Stimulated activated CD8-positive, alpha-beta memory T cell treated with anti-CD3 and anti-CD28 coated beads, Interleukin-4, amount 100 ng/mL, for 24 hours (primary cell): Measurements from ENCODE around the gene ACTR3C.

Experiments used
- DNase-seq: peaks from one replicate; pipeline ENCODE4 v3.0.0-alpha.2; 2020; ENCODE audit warnings: low read depth

Gene ACTR3C

DNA sequence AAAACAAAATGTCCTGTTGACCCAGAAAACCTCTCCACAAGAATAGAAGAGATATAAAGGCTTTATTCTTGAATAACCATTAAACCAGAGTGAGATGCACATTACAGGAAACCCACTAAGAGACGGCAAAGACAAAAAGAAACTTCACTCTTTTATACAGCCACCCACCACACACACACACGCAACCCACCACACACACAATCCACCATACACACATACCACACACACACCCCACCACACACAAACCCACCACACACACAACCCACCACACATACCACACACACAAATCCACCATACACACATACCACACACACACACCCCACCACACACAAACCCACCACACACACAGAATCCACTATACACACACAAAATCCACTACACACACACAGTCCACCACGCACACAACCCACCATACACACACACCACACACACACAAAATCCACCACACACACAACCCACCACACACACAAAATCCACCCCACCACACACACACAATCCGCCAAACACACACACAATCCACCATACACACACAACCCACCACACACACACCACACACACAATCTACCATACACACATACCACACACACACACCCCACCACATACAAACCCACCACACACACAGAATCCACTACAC, 35.8 kb upstream of the ACTR3C start:
- DNase-seq: no peak

DNA sequence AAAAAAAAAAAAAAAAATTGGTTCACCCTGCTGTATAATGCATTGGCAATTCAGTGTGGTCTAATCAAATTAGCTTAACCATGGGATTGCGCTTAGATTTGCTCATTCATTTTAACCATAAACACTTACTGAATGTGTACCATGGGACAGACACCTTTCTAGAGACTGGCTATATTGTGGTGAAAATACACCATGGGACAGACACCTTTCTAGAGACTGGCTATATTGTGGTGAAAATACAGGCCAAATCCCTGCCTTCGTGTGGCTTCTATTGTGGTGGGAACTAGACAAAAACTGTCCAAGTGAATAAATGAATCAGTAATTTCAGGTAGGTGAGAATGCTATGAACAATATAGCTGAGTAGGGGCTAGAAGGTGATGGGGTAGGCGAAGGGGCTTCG, 35.1 kb upstream of the ACTR3C start:
- DNase-seq: no peak

DNA sequence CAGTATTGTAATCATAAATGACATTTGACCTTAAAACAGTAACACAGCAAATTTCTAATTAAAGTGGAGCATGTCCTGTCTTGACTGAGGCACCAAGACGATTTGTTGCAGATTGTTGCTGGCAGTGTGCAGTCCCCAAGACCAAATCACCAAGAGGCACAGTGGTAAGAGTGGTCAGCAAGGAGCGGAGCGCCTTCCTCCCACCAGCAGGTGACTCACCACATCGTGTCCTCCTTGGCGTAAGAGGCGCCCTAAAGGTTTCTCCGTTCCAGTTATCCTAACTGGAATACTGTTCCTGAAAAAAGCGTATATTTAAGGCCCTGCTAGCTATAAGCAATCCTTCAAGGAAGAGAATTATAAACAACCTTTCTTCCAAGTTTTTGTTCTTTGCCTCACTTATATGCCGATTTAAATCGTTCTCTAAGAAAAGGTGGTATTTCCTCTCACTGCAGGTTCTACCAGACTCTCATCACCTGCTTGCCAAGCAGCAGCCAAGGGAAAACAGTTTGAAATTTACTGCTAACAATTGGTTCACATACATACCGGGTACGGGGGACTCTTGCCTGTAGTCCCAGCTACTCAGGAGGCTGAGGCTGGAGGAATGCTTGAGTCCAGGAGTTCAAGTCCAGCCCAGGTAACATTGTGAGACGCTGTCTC, 34.6 kb upstream of the ACTR3C start:
- no peak for DNase-seq

DNA sequence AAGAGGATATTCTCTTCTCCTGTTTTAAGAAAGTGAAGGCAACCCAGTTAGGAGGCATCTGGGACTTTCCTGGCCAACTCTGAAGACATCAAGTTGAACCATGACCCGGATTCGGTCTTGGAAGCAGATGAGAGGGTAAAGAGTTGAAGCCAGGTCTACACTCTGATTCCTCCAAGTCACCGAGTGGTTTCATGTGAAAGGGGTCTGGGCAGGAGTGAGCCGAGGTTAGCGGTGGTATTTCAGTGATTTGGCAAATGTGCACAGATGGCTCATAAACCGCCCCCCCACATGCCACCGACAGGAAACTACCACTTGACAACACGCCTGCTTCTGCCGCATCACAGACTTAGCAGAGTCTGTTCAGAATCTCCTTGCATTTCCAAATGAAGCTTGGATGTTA, 33.9 kb upstream of the ACTR3C start:
- DNase-seq: peak; percentile 46

- DNase-seq: no peak
Measured at GRCh38 chr7:150356265-150356897, 33.0 kb upstream of the ACTR3C start.

- DNase-seq: no peak
Measured at GRCh38 chr7:150355666-150356059, 32.3 kb upstream of the ACTR3C start.

DNA sequence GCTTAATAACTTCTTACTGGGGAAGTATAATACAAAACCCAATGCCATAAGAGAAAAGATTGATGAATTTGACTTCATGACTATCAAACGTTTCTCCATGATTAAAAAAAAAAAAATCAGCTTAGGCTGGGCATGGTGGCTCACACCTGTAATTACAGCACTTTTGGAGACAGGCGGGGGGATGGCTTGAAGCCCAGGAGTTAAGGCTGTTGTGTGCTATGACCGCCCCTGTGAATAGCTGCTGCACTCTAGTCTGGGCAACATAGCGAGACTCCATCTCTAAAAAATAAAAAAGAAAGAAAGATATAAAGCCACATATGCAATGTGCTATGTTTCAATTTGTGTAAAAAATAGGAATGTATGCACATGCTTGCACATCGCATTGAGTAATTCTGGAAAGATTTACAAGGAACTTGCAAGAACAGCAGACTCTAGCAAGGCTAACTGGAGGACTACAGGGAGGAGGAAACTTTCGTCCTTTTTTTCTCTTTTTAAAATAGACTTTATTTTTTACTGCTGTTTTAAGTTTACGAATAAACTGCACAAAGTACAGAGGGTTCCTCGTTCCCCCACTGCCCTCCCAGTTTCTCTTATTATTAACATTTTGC, 28.3 kb upstream of the ACTR3C start:
- no peak for DNase-seq

GRCh38 chr7:150346922-150347321, 23.6 kb upstream of the ACTR3C start:
- no peak for DNase-seq

- no peak for DNase-seq
Measured at GRCh38 chr7:150345012-150345411, 21.7 kb upstream of the ACTR3C start.

GRCh38 chr7:150344299-150344698, 21.0 kb upstream of the ACTR3C start:
- DNase-seq: no peak

- DNase-seq: no peak
Measured at GRCh38 chr7:150343225-150343624, 19.9 kb upstream of the ACTR3C start.

GRCh38 chr7:150342121-150342408, 18.7 kb upstream of the ACTR3C start:
- DNase-seq: no peak

DNA sequence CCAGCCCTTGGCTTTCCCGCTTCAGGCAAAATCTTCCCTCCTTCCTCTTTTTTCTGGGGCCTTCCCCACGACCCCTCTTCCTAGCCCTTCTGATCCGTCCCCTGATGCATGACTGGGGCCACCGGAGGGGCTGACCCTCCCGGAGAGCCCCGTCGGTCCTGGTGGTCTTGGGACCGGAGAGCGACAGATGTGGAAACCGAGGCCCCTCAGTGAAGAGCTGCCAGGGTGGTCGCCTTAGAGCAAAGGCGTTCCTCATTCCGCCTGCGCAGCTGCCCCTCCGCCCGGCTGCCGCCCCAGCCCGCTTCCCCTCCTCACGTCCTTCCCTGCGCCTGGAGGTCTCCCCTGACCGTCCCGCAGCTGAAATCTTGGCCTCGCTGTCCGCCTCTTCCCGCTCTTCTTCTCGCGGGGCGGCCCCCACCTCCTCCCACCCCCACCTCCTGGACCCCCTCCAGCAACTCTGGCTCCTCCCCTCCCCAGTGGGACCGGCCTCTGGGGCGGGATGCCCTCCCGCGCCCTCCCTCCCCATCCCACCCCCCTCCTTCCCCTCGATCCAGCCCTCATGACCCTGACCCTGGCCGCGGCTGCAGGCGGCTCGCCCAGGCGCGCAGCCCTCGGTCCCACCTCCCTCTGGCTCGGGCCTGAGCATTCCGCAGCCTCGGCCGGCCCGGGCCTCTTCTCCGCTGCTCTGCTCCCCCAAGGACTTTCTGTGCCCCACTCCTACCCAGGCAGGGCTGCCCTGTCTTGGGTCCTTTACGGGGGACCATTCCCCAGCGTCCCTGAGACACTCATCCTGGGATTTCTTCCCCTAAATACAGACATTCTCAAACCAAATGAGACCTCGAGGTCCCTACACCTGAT, 18.1 kb upstream of the ACTR3C start, which contains the start of gene RARRES2:
RARRES2 (minus strand) TSS at position 367 of the 858 bp plus-strand sequence. CDS start 1,020 bp downstream, outside the sequence.
- DNase-seq: no peak

DNA sequence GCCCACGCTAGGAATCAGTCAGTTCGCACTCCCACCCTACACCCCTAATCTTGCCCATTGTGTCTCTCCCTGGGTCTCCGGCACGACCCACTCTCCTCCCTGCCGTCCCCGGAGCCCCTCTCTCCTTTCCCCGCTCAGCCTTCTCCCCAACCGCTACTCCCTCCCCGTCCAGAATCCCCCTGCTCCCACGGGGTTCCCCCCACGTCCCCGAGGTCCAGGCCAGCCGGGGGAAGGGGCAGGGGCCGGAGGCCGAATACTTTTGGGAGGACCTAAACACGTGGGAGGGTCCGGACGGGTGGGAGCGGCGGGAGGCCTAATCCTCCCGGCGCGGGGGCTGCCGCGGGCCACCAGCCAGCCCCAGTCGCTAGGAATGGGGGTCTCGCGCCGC, 17.5 kb upstream of the ACTR3C start:
- DNase-seq: no peak

DNA sequence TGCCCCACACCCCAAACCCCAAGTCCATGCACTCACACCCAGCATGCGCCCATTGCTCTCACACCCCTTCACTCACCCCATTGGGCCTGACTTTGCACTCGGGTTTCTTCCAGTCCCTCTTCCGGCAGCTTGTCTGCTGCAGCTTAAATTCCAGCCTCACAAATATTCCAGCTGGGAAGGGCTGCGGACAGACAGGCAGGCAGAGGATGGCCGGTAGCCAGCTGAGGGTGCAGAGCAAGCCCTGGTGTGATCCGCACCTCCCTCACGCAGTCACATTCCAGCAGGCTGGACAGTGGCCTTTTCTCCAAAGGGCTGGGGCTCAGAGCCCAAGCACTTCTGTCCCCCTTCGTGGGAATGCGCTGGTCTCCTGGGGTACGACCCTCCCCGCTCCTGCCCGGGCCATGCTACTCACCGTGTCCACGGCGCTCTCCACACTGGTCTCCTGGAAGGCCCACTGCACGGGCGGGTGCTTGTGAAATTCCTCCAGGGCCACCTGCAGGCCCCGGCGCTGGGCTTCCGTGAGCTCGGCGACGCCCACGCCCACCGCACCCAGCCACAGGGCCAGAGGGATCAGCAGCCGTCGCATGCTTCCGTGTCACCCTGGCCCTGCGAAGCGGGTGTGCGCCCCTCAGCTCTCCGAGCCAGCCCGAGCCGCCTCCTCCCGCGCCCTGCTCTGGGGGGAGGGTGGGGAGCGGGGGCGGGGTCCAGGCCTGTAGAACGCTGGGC, 16.8 kb upstream of the ACTR3C start:
- DNase-seq: no peak

- no peak for DNase-seq
Measured at GRCh38 chr7:150339409-150339809, 16.1 kb upstream of the ACTR3C start.

GRCh38 chr7:150338166-150338829, 15.0 kb upstream of the ACTR3C start:
- no peak for DNase-seq

GRCh38 chr7:150337659-150338081, 14.3 kb upstream of the ACTR3C start:
- no peak for DNase-seq

DNA sequence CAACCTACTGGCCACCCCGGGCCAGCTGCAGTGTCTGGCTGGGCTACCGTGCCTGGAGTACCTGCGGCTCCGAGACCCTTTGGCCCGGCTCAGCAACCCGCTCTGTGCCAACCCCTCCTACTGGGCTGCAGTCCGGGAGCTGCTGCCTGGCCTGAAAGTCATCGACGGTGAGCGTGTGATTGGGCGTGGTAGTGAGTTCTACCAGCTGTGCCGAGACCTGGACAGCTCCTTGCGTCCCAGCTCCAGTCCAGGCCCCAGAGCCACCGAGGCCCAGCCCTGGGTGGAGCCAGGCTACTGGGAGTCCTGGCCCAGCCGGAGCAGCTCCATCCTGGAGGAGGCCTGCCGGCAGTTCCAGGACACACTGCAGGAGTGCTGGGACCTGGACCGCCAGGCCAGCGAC, 13.8 kb upstream of the ACTR3C start:
- no peak for DNase-seq

DNA sequence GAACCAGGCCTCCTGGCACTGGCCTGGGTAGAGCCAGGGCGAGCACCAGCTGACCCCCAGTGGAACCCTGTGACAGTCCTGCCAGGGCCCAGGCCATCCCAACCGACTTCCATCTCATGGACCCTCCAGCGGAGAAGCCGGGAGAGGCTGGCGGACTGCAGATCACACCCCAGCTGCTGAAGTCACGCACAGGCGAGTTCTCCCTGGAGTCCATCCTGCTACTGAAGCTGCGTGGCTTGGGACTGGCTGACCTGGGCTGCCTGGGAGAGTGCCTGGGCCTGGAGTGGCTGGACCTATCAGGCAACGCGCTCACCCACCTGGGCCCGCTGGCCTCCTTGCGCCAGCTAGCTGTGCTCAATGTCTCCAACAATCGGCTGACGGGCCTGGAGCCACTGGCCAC, 13.4 kb upstream of the ACTR3C start:
- DNase-seq: no peak

DNA sequence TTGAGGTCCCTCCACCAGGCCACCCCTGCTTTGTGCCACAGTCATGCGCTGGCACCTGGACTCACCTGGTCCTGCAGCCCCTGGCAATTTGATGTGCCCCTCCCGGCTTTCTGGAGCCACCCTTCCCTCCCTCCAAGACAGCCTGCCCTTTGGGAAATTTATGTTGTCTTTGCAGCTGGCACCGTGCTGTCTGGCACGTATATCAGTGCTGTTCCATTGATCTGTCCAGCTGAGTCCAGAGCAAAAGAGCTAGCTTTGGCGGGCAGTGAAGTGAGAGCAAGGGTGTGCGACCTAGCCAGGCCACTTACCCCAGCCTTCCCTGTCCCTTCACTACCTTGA, 12.4 kb upstream of the ACTR3C start:
- DNase-seq: no peak
